GM18499 (cell line): ENCODE data around the gene DNAH2.

Source experiments
- ATAC-seq: cut with Tn5 transposase; IDR thresholded peaks from one replicate; pipeline ENCODE4 v1.9.1; 2021; ENCODE audit warnings: moderate number of reproducible peaks; ENCODE audit not compliant: insufficient read depth, unreplicated experiment

The DNAH2 gene

DNA sequence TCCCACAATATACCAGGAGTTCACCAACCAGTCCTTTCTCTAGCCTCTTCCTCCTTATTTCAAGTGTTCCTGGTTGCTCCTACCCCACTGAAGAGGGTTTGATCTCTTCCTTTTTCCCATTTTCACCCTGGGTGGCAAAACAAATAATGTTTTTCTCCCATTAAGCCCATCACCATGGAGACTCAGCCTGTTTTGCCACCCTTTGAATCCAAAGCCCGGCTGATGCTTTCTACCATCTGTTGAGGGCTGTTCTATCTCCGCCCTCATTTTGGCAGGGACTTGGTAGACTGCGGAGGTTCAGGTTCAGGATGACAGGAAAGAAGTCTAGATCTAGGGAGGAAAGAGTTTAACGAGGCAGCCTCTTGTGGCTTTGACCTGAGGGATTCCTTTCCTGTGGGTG is 2.6 kb downstream of the DNAH2 start:
- ATAC-seq, result no peak

DNA sequence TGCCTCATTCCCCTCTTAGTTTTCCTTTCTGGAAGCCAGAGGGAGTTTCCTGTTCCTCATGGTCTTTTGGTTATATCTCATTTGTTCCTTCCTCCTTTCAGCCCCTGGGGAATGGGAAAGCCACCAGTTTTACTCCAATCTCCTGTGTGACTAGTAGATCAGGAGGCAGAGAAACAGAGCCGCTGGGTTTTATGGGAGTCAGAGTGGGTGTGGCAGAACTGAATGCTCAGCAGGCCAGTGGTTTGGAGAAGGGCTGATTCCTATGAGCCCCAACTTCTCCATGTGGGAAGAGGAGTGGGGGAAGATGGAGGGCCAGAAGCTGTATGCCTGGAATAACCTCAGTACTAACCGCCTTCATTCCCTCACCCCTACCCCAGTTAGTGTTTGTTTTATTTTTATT is 4.1 kb downstream of the DNAH2 start:
- no peak for ATAC-seq

DNA sequence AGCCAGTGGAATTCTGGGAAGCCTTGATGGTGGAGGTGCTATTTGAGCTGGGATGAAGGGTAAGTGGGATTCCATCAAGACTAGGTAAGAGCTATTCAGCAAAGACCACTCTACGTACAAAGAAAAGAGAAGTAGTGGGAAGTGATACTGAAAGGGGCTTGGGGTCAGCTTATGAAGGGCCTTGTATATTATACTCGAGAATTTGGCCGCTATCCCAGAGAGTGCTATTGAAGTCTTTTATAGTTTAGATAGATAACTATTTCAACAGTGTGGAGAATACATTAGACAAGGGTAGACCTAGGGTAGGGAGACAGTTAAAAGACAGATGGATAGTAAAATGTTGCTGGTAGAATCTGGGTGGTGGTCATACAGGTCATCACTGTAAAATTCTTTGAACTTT is 10.3 kb downstream of the DNAH2 start:
- ATAC-seq, result no peak

DNA sequence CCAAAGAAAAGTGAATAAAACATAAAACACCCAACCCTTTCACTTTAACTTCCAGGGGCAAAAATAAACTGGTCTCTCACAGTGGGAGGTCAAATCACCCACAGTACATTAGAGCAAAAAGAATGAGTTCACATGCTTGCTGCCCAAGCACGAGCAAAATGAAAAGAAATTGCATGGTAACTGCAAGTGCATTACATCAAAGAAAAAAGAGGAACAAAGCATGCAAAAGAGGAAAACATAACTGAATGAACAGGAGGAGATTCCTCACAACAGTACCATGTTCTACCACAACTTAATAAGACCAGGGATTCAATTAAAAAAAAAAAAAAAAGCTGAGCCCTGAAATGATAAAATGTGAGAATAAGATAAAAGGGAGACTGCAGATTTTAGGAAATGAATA is 12.3 kb downstream of the DNAH2 start:
- no peak for ATAC-seq

GRCh38 chr17:7732981-7733539 is 15.5 kb downstream of the DNAH2 start:
- ATAC-seq, result no peak

DNA sequence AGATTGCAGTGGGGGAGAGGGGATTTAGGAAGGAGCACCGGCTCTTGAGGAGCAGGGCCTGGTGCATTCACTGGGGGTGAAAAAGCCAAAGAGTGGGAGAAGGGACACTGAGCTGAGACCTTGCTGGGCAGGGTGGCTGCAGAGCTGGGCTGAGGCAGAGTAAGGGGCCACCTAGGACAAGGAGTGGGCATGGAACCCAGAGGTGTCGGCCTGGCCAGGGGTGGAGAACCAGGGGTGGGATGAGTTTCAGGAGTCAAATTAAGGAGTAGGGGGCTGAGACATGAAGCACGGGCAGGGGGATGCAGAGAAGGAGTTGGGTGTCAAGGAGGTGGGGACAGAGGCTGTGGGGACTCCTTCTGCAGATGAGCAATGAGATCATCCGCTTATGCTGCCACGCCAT is 20.1 kb downstream of the DNAH2 start:
- no peak for ATAC-seq

- ATAC-seq, result no peak
Measured at GRCh38 chr17:7739746-7740145, 22.2 kb downstream of the DNAH2 start.

- ATAC-seq, result no peak
Measured at GRCh38 chr17:7740481-7741001, 23.0 kb downstream of the DNAH2 start.

- no peak for ATAC-seq
Measured at GRCh38 chr17:7742729-7743128, 25.2 kb downstream of the DNAH2 start.

DNA sequence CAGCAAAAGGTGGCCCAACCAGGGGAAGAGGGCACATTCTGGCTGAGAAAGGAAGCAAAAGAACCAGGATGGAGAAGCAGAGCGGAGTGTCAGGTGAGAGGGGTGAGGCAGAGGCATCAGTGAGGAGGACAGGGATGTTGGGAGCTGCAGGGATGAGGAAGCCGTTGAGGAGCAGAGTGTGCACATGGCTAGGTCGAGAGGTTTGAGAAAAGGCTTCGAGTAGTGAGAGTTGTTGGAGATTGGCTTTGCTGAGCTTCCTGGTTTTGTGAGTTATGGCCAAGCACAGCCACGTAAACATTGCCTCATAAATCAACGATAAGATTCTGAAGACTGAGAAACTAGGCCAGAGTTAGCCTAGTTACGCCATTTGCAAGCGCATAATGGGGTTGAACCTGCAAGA is 26.9 kb downstream of the DNAH2 start:
- ATAC-seq, result no peak

- ATAC-seq, result no peak
Measured at GRCh38 chr17:7745748-7746470, 28.4 kb downstream of the DNAH2 start.

GRCh38 chr17:7747635-7748071 is 30.1 kb downstream of the DNAH2 start:
- no peak for ATAC-seq

DNA sequence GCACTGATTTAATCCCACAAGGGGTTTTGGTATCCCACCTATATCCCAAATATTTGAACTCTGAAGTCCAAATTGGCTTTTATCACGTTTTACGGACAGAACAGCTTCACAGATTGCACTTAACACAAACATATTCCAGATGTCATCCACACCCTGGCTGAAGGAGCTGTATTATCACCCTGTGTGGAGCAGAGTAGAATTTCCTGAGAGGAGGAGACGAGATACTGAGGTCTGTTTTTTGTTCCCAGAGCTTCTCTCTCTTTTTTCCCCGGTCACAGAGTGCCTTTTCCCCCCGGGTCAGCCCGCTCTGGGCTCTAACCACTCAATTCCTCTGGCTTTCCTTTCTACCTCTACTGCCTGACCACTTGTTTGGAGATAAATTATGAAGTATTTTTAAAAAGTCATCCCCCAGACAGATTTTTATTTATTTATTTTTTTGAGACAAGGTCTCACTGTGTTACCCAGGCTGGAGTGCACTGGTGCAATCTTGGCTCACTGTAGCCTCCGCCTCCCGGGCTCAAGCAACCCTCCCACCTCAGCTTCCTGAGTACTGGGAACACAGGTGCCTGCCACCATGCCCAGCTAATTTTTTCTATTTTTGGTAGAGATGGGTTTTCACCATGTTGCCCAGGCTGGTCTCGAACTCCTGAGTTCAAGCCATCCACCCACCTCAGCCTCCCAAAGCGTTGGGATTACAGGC is 30.7 kb downstream of the DNAH2 start:
- ATAC-seq, result no peak

DNA sequence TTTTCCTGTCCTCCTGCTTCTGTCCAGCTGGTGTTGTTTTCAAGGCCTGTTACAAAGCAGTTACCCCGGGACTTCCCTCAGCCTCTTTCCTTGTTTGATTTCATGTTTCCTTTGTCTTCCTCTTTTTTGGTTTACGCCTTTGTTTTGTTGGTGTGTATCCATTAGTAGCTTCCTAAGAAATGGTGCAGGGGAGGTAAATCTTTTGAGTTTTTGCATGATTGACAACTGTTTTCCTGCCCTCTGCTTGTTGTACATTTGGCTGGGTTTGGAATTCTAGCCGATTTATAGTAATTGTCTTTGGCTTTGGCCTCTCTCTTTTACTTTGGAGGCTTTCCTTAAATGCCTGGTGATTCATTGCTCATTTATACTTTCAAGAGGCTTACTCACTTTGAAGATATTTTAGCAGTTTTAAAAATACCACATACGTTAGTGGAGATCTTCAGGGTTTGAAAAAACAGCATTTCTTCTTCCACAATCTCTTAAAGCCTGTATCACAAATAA is 32.8 kb downstream of the DNAH2 start:
- ATAC-seq, result no peak

GRCh38 chr17:7754656-7755055 is 37.1 kb downstream of the DNAH2 start:
- no peak for ATAC-seq

- no peak for ATAC-seq
Measured at GRCh38 chr17:7755095-7755890, 37.7 kb downstream of the DNAH2 start.

DNA sequence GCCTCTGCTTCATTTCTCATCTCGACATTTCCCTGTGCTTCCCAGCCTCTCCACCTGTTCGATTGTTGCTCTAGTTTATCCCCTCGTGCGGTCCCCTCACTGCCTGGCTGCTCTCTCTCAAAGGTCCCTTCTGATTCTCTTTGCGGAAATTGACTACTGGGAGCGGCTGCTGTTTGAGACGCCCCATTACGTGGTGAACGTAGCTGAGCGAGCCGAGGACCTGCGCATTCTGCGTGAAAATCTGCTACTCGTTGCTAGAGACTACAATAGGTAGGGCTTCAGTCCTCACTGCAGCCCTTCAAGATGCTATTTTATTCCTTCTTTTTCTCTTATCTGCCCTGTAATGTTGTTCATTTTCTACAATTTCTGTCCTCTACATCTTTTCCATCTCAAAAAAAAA is 39.4 kb downstream of the DNAH2 start:
- ATAC-seq, result no peak

- no peak for ATAC-seq
Measured at GRCh38 chr17:7763919-7764318, 46.4 kb downstream of the DNAH2 start.

DNA sequence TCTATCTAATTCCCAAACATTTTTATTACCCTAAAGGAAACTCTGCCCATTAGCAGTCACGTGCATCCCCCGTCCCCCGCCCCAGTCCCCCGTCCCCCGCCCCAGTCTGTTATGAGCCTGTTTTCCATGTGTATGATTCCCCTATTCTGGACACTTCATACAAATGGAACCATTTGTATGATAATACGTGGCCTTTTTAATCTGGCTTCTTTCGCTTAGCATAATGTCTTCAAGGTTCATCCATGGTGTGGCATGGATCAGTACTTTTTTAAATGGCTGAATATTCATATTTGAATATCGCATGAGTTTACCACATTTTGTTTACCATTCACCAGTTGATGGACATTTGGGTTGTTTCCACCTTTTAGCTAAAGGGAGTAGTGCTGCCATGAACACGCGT is 49.5 kb downstream of the DNAH2 start:
- no peak for ATAC-seq

DNA sequence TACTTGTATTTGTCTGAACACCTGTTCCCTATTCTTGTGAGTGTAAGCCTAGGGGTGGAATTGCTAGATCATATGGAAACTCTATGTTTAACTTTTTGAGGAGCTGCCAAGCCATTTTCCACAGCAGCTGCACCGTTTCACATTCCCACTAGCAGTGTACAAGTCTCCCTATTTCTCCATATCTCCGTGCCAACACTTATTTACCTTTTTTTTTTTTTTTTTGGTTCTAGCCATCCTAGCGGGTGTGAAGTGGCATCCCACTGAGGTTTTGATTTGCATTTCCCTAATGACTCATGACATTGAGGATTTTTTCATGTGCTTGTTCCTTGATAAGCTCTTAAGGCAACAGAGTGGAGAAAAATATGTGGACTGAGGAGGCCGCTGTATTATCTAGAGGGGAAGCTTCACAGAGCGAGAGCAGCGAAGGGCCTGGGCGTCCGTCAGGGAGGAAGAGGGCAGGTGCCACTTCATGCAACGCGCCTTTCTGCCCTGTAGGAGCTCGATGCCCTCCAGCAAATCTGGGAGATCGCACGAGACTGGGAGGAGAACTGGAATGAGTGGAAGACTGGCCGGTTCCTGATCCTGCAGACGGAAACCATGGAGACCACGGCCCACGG is 50.0 kb downstream of the DNAH2 start:
- ATAC-seq, result no peak
